ENCODE results near the gene DROSHA. TPM values are rescaled to one million over a fixed set of nuclear protein-coding genes. Genes with fewer than 3 reads are reported as not detected.

Gene DROSHA
- total and polyA plus RNA-seq, 2 of the 4 experiments (the other 2 are of a cell fraction), result 36.4 to 36.5 TPM

- Histone ChIP-seq H3K56ac (ENCODE audit: extremely low read depth, insufficient read depth, low read length) (no peak overlapping the region), H3K27me3 (ENCODE audit: control insufficient read depth, insufficient read depth, low read length) (no peaks in the 10 kb centered on the region), H2AFZ (replicated peaks; ENCODE audit: low read length, poor library complexity) (no peak overlapping the region), H2BK20ac (ENCODE audit: low read depth, low read length) (no peak overlapping the region), H3K4ac (ENCODE audit: low read depth, low read length) (no peak overlapping the region), H2AK9ac (replicated peaks; ENCODE audit: low read depth, low read length, poor library complexity) (no peak overlapping the region), H2BK5ac (ENCODE audit: low read depth, low read length, poor library complexity, severe bottlenecking) (no peak overlapping the region), H4K91ac (ENCODE audit: insufficient read depth, low read depth, low read length) (no peak overlapping the region), H3K4me3 (ENCODE audit: insufficient read depth, low read depth, low read length) (no peak overlapping the region), H3K79me1 (ENCODE audit: low read depth in 1 of 2, low read length in 2 of 2) (peaks cover 4 to 7% of the 10 kb centered on the region in 2 experiments), H3K9me3 (ENCODE audit: control insufficient read depth, insufficient read depth, low read length) (no peaks in the 10 kb centered on the region), H3K9ac (ENCODE audit: low read depth, low read length) (no peak overlapping the region), H3K18ac (ENCODE audit: low read depth, low read length) (no peak overlapping the region), H4K5ac (ENCODE audit: low read depth, low read length) (no peak overlapping the region), H3K36me3 (ENCODE audit: control insufficient read depth, insufficient read depth, low read length) (peaks cover 20% of the 10 kb centered on the region), H4K8ac (ENCODE audit: low read depth in 2 of 2, low read length in 2 of 2) (no peak overlapping the region), H2BK120ac (ENCODE audit: low read depth, low read length) (no peak overlapping the region), H3K23ac (ENCODE audit: low read depth, low read length) (no peak overlapping the region), H2BK15ac (ENCODE audit: low read depth, low read length) (no peak overlapping the region), H3K4me1 (ENCODE audit: control insufficient read depth, insufficient read depth, low read length) (peaks cover 11% of the 10 kb centered on the region), H3K14ac (replicated peaks; ENCODE audit: low read depth, low read length) (no peak overlapping the region), H3K27ac (ENCODE audit: insufficient read depth, low read length) (no peak overlapping the region), H2AK5ac (ENCODE audit: low read depth, low read length) (no peak overlapping the region), H3K9me1 (ENCODE audit: insufficient read depth, low read length) (no peaks in the 10 kb centered on the region), H3K4me2 (ENCODE audit: low read depth, low read length) (no peak overlapping the region), H4K20me1 (ENCODE audit: insufficient read depth, low read length) (no peaks in the 10 kb centered on the region)
- no peak for ATAC-seq (ENCODE audit: low read depth)
- DNase-seq, result no peak
- in situ Hi-C loops (cut with MboI; ENCODE audit: low sequenced_read_pairs), result no loop called here
- TF ChIP-seq NFE2L2 (IDR thresholded peaks at IDR 0.05; ENCODE audit: low read depth, low read length) (no peak), FOS (IDR thresholded peaks at IDR 0.05; ENCODE audit: low read depth, low read length) (no peak), MAFK (IDR thresholded peaks at IDR 0.05; ENCODE audit: low read depth, low read length) (no peak), SMC3 (IDR thresholded peaks at IDR 0.05; ENCODE audit: low read depth, low read length) (no peak), MXI1 (IDR thresholded peaks at IDR 0.05; ENCODE audit: borderline replicate concordance, low read depth, low read length) (no peak), CHD1 (IDR thresholded peaks at IDR 0.05; ENCODE audit: low read depth, low read length) (no peak), MAZ (IDR thresholded peaks at IDR 0.05; ENCODE audit: borderline replicate concordance, low read depth, low read length) (no peak), CEBPB (IDR thresholded peaks at IDR 0.05; ENCODE audit: low read depth, low read length) (no peak), BHLHE40 (IDR thresholded peaks at IDR 0.05; ENCODE audit: low read depth, low read length) (no peak), RAD21 (IDR thresholded peaks at IDR 0.05; ENCODE audit: low read length) (no peak), POLR2A (IDR thresholded peaks at IDR 0.05; ENCODE audit: low read depth, low read length) (no peak), RCOR1 (IDR thresholded peaks at IDR 0.05; ENCODE audit: insufficient replicate concordance, low read length) (no peak)
- TF ChIP-seq, protein P1, sequence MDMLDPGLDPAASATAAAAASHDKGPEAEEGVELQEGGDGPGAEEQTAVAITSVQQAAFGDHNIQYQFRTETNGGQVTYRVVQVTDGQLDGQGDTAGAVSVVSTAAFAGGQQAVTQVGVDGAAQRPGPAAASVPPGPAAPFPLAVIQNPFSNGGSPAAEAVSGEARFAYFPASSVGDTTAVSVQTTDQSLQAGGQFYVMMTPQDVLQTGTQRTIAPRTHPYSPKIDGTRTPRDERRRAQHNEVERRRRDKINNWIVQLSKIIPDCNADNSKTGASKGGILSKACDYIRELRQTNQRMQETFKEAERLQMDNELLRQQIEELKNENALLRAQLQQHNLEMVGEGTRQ (IDR thresholded peaks at IDR 0.05; ENCODE audit: low read depth, low read length), result no peak
- TF ChIP-seq, protein P2, sequence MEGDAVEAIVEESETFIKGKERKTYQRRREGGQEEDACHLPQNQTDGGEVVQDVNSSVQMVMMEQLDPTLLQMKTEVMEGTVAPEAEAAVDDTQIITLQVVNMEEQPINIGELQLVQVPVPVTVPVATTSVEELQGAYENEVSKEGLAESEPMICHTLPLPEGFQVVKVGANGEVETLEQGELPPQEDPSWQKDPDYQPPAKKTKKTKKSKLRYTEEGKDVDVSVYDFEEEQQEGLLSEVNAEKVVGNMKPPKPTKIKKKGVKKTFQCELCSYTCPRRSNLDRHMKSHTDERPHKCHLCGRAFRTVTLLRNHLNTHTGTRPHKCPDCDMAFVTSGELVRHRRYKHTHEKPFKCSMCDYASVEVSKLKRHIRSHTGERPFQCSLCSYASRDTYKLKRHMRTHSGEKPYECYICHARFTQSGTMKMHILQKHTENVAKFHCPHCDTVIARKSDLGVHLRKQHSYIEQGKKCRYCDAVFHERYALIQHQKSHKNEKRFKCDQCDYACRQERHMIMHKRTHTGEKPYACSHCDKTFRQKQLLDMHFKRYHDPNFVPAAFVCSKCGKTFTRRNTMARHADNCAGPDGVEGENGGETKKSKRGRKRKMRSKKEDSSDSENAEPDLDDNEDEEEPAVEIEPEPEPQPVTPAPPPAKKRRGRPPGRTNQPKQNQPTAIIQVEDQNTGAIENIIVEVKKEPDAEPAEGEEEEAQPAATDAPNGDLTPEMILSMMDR (conservative IDR thresholded peaks at IDR 0.05; ENCODE audit: low read depth, low read length), result no peak
- TF ChIP-seq, protein P3, sequence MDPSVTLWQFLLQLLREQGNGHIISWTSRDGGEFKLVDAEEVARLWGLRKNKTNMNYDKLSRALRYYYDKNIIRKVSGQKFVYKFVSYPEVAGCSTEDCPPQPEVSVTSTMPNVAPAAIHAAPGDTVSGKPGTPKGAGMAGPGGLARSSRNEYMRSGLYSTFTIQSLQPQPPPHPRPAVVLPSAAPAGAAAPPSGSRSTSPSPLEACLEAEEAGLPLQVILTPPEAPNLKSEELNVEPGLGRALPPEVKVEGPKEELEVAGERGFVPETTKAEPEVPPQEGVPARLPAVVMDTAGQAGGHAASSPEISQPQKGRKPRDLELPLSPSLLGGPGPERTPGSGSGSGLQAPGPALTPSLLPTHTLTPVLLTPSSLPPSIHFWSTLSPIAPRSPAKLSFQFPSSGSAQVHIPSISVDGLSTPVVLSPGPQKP (IDR thresholded peaks at IDR 0.05; ENCODE audit: borderline replicate concordance, low read depth, low read length), result no peak
- no CpG with 5 or more reads among the region's 3 CpGs for WGBS, 2 experiments (ENCODE audit: extremely low coverage in 2 of 2, insufficient read length in 1 of 2)
- no TSS peak for BruUV-seq (replicated peaks)
- intact Hi-C loops (cut with micrococcal nuclease), result no loop called here
- dilution Hi-C loops (cut with HindIII; ENCODE audit: low sequenced_read_pairs, unreplicated experiment), result no loop called here
- POLR2A ChIA-PET (ENCODE audit: unreplicated experiment), result no interaction called here
- CTCF ChIA-PET, result interaction anchor here (0.6 kb wide), 1 partner anchor 203 kb away, joined by 4 read pairs; no protein-coding TSS in a partner anchor
Measured at GRCh38 chr5:31416547-31416946, 115.3 kb downstream of the DROSHA start.
